Left cardiac atrium (tissue), 4 donors: ENCODE results near the gene CUBN. TPM values are rescaled to one million over a fixed set of nuclear protein-coding genes. Genes with fewer than 3 reads are reported as not detected.

Source experiments
- ATAC-seq, 2 donors: fragments of 200-7000 bp; cut with Tn5 transposase; one replicate each; pipeline ENCODE4 v1.9.1; 2020; ENCODE audit warnings: mild to moderate bottlenecking in 2 of 2, moderate library complexity in 2 of 2
- DNase-seq: peaks from one replicate; pipeline ENCODE4 v3.0.0-alpha.2; 2020
- intact Hi-C, 2 donors: fragments of 100-400 bp; cut with DNase I; formaldehyde crosslinking; loops; one replicate each; pipeline versions ENCODE4 v1.14.1 to v1.15.1; 2022 to 2023
- total RNA-seq, 2 donors: library from RNA; stranded (reverse); fragmentation: NEBNext Ultra II Directional; extraction: Animal tissue kit (Norgen Biotek cat#: 25700); gene quantifications; one replicate each; pipeline ENCODE4 v1.2.1, GENCODE V29; 2021
- donor health status: DM: no; HTN: yes; CAD: no.
- donor health status: DM: no; HTN: yes; CAD: no; lungs with severe emphysema.
- donor health status: DM: yes; HTN: yes; CAD: no.
- donor health status: Dilated cardiomyopathy.

CUBN gene
- total RNA-seq, 2 donors from 2014 or later, result 0.84 to 0.91 TPM

GRCh38 chr10:16945593-16945992 lies 184.0 kb downstream of the CUBN start:
- ATAC-seq, result peak in 1 of 2 donors; percentile 62
- DNase-seq, result no peak
- intact Hi-C loops, result no loop called here

GRCh38 chr10:16944986-16945385 lies 184.6 kb downstream of the CUBN start:
- intact Hi-C loops, result no loop called here
- ATAC-seq, result no peak
- no peak for DNase-seq

GRCh38 chr10:16944402-16944801 lies 185.2 kb downstream of the CUBN start:
- intact Hi-C loops, result no loop called here
- DNase-seq (no peak), ATAC-seq (peak; percentile 67 to 84)

GRCh38 chr10:16943295-16944285 lies 186.0 kb downstream of the CUBN start:
- ATAC-seq, result no peak
- intact Hi-C loops, result no loop called here
- no peak for DNase-seq

- intact Hi-C loops, result no loop called here
- DNase-seq (no peak), ATAC-seq (no peak)
Measured at GRCh38 chr10:16942381-16943078, 187.1 kb downstream of the CUBN start.

- intact Hi-C loops, result no loop called here
- ATAC-seq (no peak), DNase-seq (no peak)
Measured at GRCh38 chr10:16941870-16942269, 187.7 kb downstream of the CUBN start.

- DNase-seq (no peak), ATAC-seq (no peak)
- intact Hi-C loops, result no loop called here
Measured at GRCh38 chr10:16941067-16941466, 188.5 kb downstream of the CUBN start.

GRCh38 chr10:16938952-16939351 lies 190.7 kb downstream of the CUBN start:
- no peak for ATAC-seq
- no peak for DNase-seq
- intact Hi-C loops, result no loop called here

GRCh38 chr10:16934461-16934860 lies 195.2 kb downstream of the CUBN start:
- no peak for DNase-seq
- intact Hi-C loops, result no loop called here
- ATAC-seq, result no peak

- DNase-seq (no peak), ATAC-seq (peak in 1 of 2 donors; percentile 32)
- intact Hi-C loops, result no loop called here
Measured at GRCh38 chr10:16933783-16934182, 195.8 kb downstream of the CUBN start.

- intact Hi-C loops, result no loop called here
- DNase-seq, result no peak
- ATAC-seq, result no peak
Measured at GRCh38 chr10:16931930-16932329, 197.7 kb downstream of the CUBN start.

GRCh38 chr10:16930540-16930939 lies 199.1 kb downstream of the CUBN start:
- DNase-seq (no peak), ATAC-seq (no peak)
- intact Hi-C loops, result no loop called here

- DNase-seq (no peak), ATAC-seq (no peak)
- intact Hi-C loops, result no loop called here
Measured at GRCh38 chr10:16929069-16929468, 200.5 kb downstream of the CUBN start.

- intact Hi-C loops, result no loop called here
- DNase-seq, result no peak
- no peak for ATAC-seq
Measured at GRCh38 chr10:16927546-16927945, 202.1 kb downstream of the CUBN start.

- ATAC-seq (no peak), DNase-seq (no peak)
- intact Hi-C loops, result no loop called here
Measured at GRCh38 chr10:16923726-16924125, 205.9 kb downstream of the CUBN start.

GRCh38 chr10:16923309-16923708 lies 206.3 kb downstream of the CUBN start:
- ATAC-seq (no peak), DNase-seq (no peak)
- intact Hi-C loops, result no loop called here

- ATAC-seq, result no peak
- DNase-seq, result no peak
- intact Hi-C loops, result no loop called here
Measured at GRCh38 chr10:16919121-16919982, 210.3 kb downstream of the CUBN start.

GRCh38 chr10:16916496-16916895 lies 213.1 kb downstream of the CUBN start:
- DNase-seq (no peak), ATAC-seq (no peak)
- intact Hi-C loops, result no loop called here

GRCh38 chr10:16915300-16915699 lies 214.3 kb downstream of the CUBN start:
- DNase-seq (no peak), ATAC-seq (no peak)
- intact Hi-C loops, result no loop called here

- DNase-seq, result no peak
- ATAC-seq, result no peak
- intact Hi-C loops, result no loop called here
Measured at GRCh38 chr10:16913266-16913665, 216.3 kb downstream of the CUBN start.
